ENCODE measurements around the gene ZCCHC24. TPM values are rescaled to one million over a fixed set of nuclear protein-coding genes. Genes with fewer than 3 reads are reported as not detected.

Gene ZCCHC24
- total and polyA plus RNA-seq, 5 donors from 2014 or later: 0.25 to 1.8 (median 0.76) TPM

GRCh38 chr10:79444199-79445119 lies 965 bp downstream of the ZCCHC24 start:
- ATAC-seq (ENCODE audit: low read depth in 2 of 2): no peak

GRCh38 chr10:79443338-79444198 lies 1.9 kb downstream of the ZCCHC24 start:
- H3K4me3 ChIP-seq (ENCODE audit: low read depth, low read length): peak overlapping the region; percentile 59
- peaks cover 0 to 28% (median 15%) of the 10 kb centered on the region in 4 donors for H3K4me1 Mint-ChIP-seq
- H3K27me3 ChIP-seq (ENCODE audit: control insufficient read depth, insufficient read depth, low read length): no peaks in the 10 kb centered on the region
- peak overlapping the region; percentile 88 to 94 (median 93) for H3K4me3 Mint-ChIP-seq
- no peaks in the 10 kb centered on the region for H3K36me3 ChIP-seq (ENCODE audit: control insufficient read depth, insufficient read depth, low read length)
- peaks cover 5% of the 10 kb centered on the region for H3K27me3 Mint-ChIP-seq
- ATAC-seq (ENCODE audit: low read depth in 2 of 2) (no peak), DNase-seq (no peak)
- H3K36me3 Mint-ChIP-seq: no peaks in the 10 kb centered on the region
- H3K9me3 ChIP-seq (ENCODE audit: control insufficient read depth in 2 of 2, low read length in 2 of 2): no peaks in the 10 kb centered on the region
- no peaks in the 10 kb centered on the region for H3K9me3 Mint-ChIP-seq
- H3K4me1 ChIP-seq (ENCODE audit: control insufficient read depth, insufficient read depth, low read length, poor library complexity, severe bottlenecking): peaks cover 24% of the 10 kb centered on the region
- peak overlapping the region; percentile 60 to 83 (median 68) for H3K27ac Mint-ChIP-seq
- H3K27ac ChIP-seq (ENCODE audit: insufficient read depth, low read length, poor library complexity, severe bottlenecking): peak overlapping the region; percentile 14

More at GRCh38 chr10:79444199-79445119, 965 bp downstream of the ZCCHC24 start:
- Mint-ChIP-seq H3K36me3 (no peaks in the 10 kb centered on the region), H3K9me3 (no peaks in the 10 kb centered on the region), H3K4me3 (peak overlapping the region; percentile 88 to 94 (median 93)), H3K27ac (peak overlapping the region; percentile 59 to 83 (median 60)), H3K27me3 (peaks cover 5% of the 10 kb centered on the region), H3K4me1 (peaks cover 0 to 28% (median 15%) of the 10 kb centered on the region in 4 donors)
- no peaks in the 10 kb centered on the region for H3K27me3 ChIP-seq (ENCODE audit: control insufficient read depth, insufficient read depth, low read length)
- H3K27ac ChIP-seq (ENCODE audit: insufficient read depth, low read length, poor library complexity, severe bottlenecking): peak overlapping the region; percentile 41
- peaks cover 24% of the 10 kb centered on the region for H3K4me1 ChIP-seq (ENCODE audit: control insufficient read depth, insufficient read depth, low read length, poor library complexity, severe bottlenecking)
- DNase-seq: peak; percentile 36 to 45 (median 41)
- peak overlapping the region; percentile 59 for H3K4me3 ChIP-seq (ENCODE audit: low read depth, low read length)
- H3K9me3 ChIP-seq (ENCODE audit: control insufficient read depth in 2 of 2, low read length in 2 of 2): no peaks in the 10 kb centered on the region
- H3K36me3 ChIP-seq (ENCODE audit: control insufficient read depth, insufficient read depth, low read length): no peaks in the 10 kb centered on the region

GRCh38 chr10:79442171-79443040 lies 3.0 kb downstream of the ZCCHC24 start:
- no peaks in the 10 kb centered on the region for H3K36me3 ChIP-seq (ENCODE audit: control insufficient read depth, insufficient read depth, low read length)
- H3K4me3 ChIP-seq (ENCODE audit: low read depth, low read length): no peak overlapping the region
- Mint-ChIP-seq H3K9me3 (no peaks in the 10 kb centered on the region), H3K27me3 (peaks cover 5% of the 10 kb centered on the region), H3K4me1 (peaks cover 0 to 28% (median 15%) of the 10 kb centered on the region in 4 donors), H3K4me3 (peak overlapping the region in 2 of 4 donors; percentile 44 to 93), H3K36me3 (no peaks in the 10 kb centered on the region), H3K27ac (no peak overlapping the region)
- H3K27ac ChIP-seq (ENCODE audit: insufficient read depth, low read length, poor library complexity, severe bottlenecking): no peak overlapping the region
- DNase-seq (no peak), ATAC-seq (ENCODE audit: low read depth in 2 of 2) (no peak)
- H3K4me1 ChIP-seq (ENCODE audit: control insufficient read depth, insufficient read depth, low read length, poor library complexity, severe bottlenecking): peaks cover 24% of the 10 kb centered on the region
- H3K27me3 ChIP-seq (ENCODE audit: control insufficient read depth, insufficient read depth, low read length): no peaks in the 10 kb centered on the region
- no peaks in the 10 kb centered on the region for H3K9me3 ChIP-seq (ENCODE audit: control insufficient read depth in 2 of 2, low read length in 2 of 2)

- ATAC-seq (ENCODE audit: low read depth in 2 of 2) (no peak), DNase-seq (no peak)
- Mint-ChIP-seq H3K36me3 (no peaks in the 10 kb centered on the region), H3K4me3 (no peak overlapping the region), H3K27ac (no peak overlapping the region), H3K27me3 (peaks cover 5% of the 10 kb centered on the region), H3K9me3 (no peaks in the 10 kb centered on the region), H3K4me1 (peaks cover 0 to 24% (median 14%) of the 10 kb centered on the region in 4 donors)
- Histone ChIP-seq H3K27ac (ENCODE audit: insufficient read depth, low read length, poor library complexity, severe bottlenecking) (no peak overlapping the region), H3K4me3 (ENCODE audit: low read depth, low read length) (no peak overlapping the region), H3K4me1 (ENCODE audit: control insufficient read depth, insufficient read depth, low read length, poor library complexity, severe bottlenecking) (peaks cover 24% of the 10 kb centered on the region), H3K27me3 (ENCODE audit: control insufficient read depth, insufficient read depth, low read length) (no peaks in the 10 kb centered on the region), H3K36me3 (ENCODE audit: control insufficient read depth, insufficient read depth, low read length) (no peaks in the 10 kb centered on the region), H3K9me3 (ENCODE audit: control insufficient read depth in 2 of 2, low read length in 2 of 2) (no peaks in the 10 kb centered on the region)
Observed at GRCh38 chr10:79441433-79441832, 4.0 kb downstream of the ZCCHC24 start.

- no peak overlapping the region for H3K27ac Mint-ChIP-seq
- H3K4me1 ChIP-seq (ENCODE audit: control insufficient read depth, insufficient read depth, low read length, poor library complexity, severe bottlenecking): peaks cover 18% of the 10 kb centered on the region
- H3K27me3 ChIP-seq (ENCODE audit: control insufficient read depth, insufficient read depth, low read length): no peaks in the 10 kb centered on the region
- no peaks in the 10 kb centered on the region for H3K9me3 ChIP-seq (ENCODE audit: control insufficient read depth in 2 of 2, low read length in 2 of 2)
- H3K4me3 ChIP-seq (ENCODE audit: low read depth, low read length): no peak overlapping the region
- H3K36me3 ChIP-seq (ENCODE audit: control insufficient read depth, insufficient read depth, low read length): no peaks in the 10 kb centered on the region
- no peaks in the 10 kb centered on the region for H3K9me3 Mint-ChIP-seq
- H3K27ac ChIP-seq (ENCODE audit: insufficient read depth, low read length, poor library complexity, severe bottlenecking): no peak overlapping the region
- peak overlapping the region in 1 of 4 donors; percentile 48 for H3K4me3 Mint-ChIP-seq
- DNase-seq (no peak), ATAC-seq (ENCODE audit: low read depth in 2 of 2) (no peak)
- H3K36me3 Mint-ChIP-seq: no peaks in the 10 kb centered on the region
- H3K4me1 Mint-ChIP-seq: peaks cover 0 to 17% (median 12%) of the 10 kb centered on the region in 4 donors
- H3K27me3 Mint-ChIP-seq: peaks cover 5% of the 10 kb centered on the region
Observed at GRCh38 chr10:79440281-79440680, 5.1 kb downstream of the ZCCHC24 start.

GRCh38 chr10:79438699-79439085 lies 6.7 kb downstream of the ZCCHC24 start:
- Mint-ChIP-seq H3K27ac (no peak overlapping the region), H3K9me3 (no peaks in the 10 kb centered on the region), H3K36me3 (no peaks in the 10 kb centered on the region), H3K4me3 (peak overlapping the region in 1 of 4 donors; percentile 6), H3K27me3 (peaks cover 5% of the 10 kb centered on the region), H3K4me1 (peaks cover 0 to 9% (median 5%) of the 10 kb centered on the region in 4 donors)
- H3K9me3 ChIP-seq (ENCODE audit: control insufficient read depth in 2 of 2, low read length in 2 of 2): no peaks in the 10 kb centered on the region
- ATAC-seq (ENCODE audit: low read depth in 2 of 2): no peak
- no peaks in the 10 kb centered on the region for H3K36me3 ChIP-seq (ENCODE audit: control insufficient read depth, insufficient read depth, low read length)
- no peaks in the 10 kb centered on the region for H3K27me3 ChIP-seq (ENCODE audit: control insufficient read depth, insufficient read depth, low read length)
- DNase-seq: no peak
- peaks cover 7% of the 10 kb centered on the region for H3K4me1 ChIP-seq (ENCODE audit: control insufficient read depth, insufficient read depth, low read length, poor library complexity, severe bottlenecking)
- no peak overlapping the region for H3K27ac ChIP-seq (ENCODE audit: insufficient read depth, low read length, poor library complexity, severe bottlenecking)
- no peak overlapping the region for H3K4me3 ChIP-seq (ENCODE audit: low read depth, low read length)
